CD4-positive, CD25-positive, alpha-beta regulatory T cell (primary cell): ENCODE results near the gene CDH11. TPM values are rescaled to one million over a fixed set of nuclear protein-coding genes. Genes with fewer than 3 reads are reported as not detected.

Source experiments
- ATAC-seq, 2 donors: fragments of 150-1000 bp; cut with Tn5 transposase; one replicate each; pipeline ENCODE4 v1.10.0; 2021; ENCODE audit warnings: low read depth in 2 of 2, moderate number of reproducible peaks in 2 of 2, moderate library complexity in 1 of 2
- DNase-seq, 3 donors: peaks; one replicate each; pipeline versions ENCODE4 v3.0.0 to v3.0.0-alpha.2; 2012 to 2022; ENCODE audit warnings: mixed read lengths in 1 of 3
- H3K27ac ChIP-seq: one replicate; pipeline ENCODE4 v1.7.0; 2013; ENCODE audit warnings: mild to moderate bottlenecking, low read length; ENCODE audit not compliant: insufficient read depth, poor library complexity, severe bottlenecking
- H3K27me3 ChIP-seq: one replicate; pipeline ENCODE4 v1.7.0; 2013; ENCODE audit warnings: low read length; ENCODE audit not compliant: control insufficient read depth, insufficient read depth
- H3K36me3 ChIP-seq: one replicate; pipeline ENCODE4 v1.7.0; 2013; ENCODE audit warnings: mild to moderate bottlenecking, low read length, moderate library complexity; ENCODE audit not compliant: control insufficient read depth, insufficient read depth
- H3K4me1 ChIP-seq: 2 replicates; pipeline ENCODE4 v1.7.0; 2013; ENCODE audit warnings: mild to moderate bottlenecking, low read length; ENCODE audit not compliant: insufficient read depth, control insufficient read depth, poor library complexity, severe bottlenecking
- H3K4me3 ChIP-seq: one replicate; pipeline ENCODE4 v1.7.0; 2013; ENCODE audit warnings: low read depth, mild to moderate bottlenecking, low read length, moderate library complexity
- H3K9me3 ChIP-seq, 2 experiments: 1 replicate in 1 of 2; 2 replicates in 1 of 2; pipeline ENCODE4 v1.7.0; 2013; ENCODE audit warnings: low read length in 2 of 2, mild to moderate bottlenecking in 1 of 2, moderate library complexity in 1 of 2; ENCODE audit not compliant: control insufficient read depth in 2 of 2
- H3K27ac Mint-ChIP-seq, 3 donors: one replicate each; pipeline ENCODE4 v1.8.0; 2020 to 2022; ENCODE audit warnings: mild to moderate bottlenecking in 3 of 3, mixed read lengths in 3 of 3, moderate library complexity in 2 of 3
- H3K27me3 Mint-ChIP-seq: one replicate; pipeline ENCODE4 v1.8.0; 2022; ENCODE audit warnings: mild to moderate bottlenecking, mixed read lengths
- H3K36me3 Mint-ChIP-seq: one replicate; pipeline ENCODE4 v1.8.0; 2020; ENCODE audit warnings: mixed read lengths
- H3K4me1 Mint-ChIP-seq, 4 donors: one replicate each; pipeline ENCODE4 v1.8.0; 2020 to 2022; ENCODE audit warnings: mixed read lengths in 4 of 4, mild to moderate bottlenecking in 1 of 4
- H3K4me3 Mint-ChIP-seq, 4 donors: one replicate each; pipeline ENCODE4 v1.8.0; 2020 to 2022; ENCODE audit warnings: mild to moderate bottlenecking in 4 of 4, mixed read lengths in 4 of 4, moderate library complexity in 3 of 4
- H3K9me3 Mint-ChIP-seq, 7 donors: one replicate each; pipeline ENCODE4 v1.8.0; 2020 to 2022; ENCODE audit warnings: mixed read lengths in 7 of 7, mild to moderate bottlenecking in 3 of 7, moderate library complexity in 2 of 7
- polyA plus RNA-seq, 4 donors: library from polyadenylated mRNA; unstranded; fragments of 300-500 nt; fragmentation: Illumina TruSeq; gene quantifications; one replicate each; pipeline ENCODE4 v1.2.3, GENCODE V29; 2021
- total RNA-seq: library from RNA; stranded (reverse); gene quantifications from one replicate; pipeline ENCODE4 v1.2.3, GENCODE V29; 2022

Gene CDH11
- total RNA-seq = not detected
- polyA plus RNA-seq = not detected

GRCh38 chr16:65121870-65122723, at the start of gene CDH11:
Gene CDH11, minus strand, starts transcription at chr16:65122063. Its CDS starts 117,194 bp downstream, at chr16:65004869.
- H3K9me3 Mint-ChIP-seq = peaks cover 0 to 5% (median 1%) of the 10 kb centered on the region in 7 donors
- H3K4me1 Mint-ChIP-seq = no peaks in the 10 kb centered on the region
- Histone ChIP-seq H3K4me3 (no peak within 1 kb of the TSS), H3K27me3 (no peaks in the 10 kb centered on the region), H3K36me3 (no peaks in the 10 kb centered on the region), H3K9me3 (no peaks in the 10 kb centered on the region), H3K27ac (no peak within 1 kb of the TSS), H3K4me1 (no peaks in the 10 kb centered on the region)
- peaks cover 4% of the 10 kb centered on the region for H3K36me3 Mint-ChIP-seq
- DNase-seq = no peak
- H3K4me3 Mint-ChIP-seq = no peak within 1 kb of the TSS
- H3K27ac Mint-ChIP-seq = peak within 1 kb of the TSS in 1 of 3 donors; percentile 38
- no peak for ATAC-seq
- peaks cover 25% of the 10 kb centered on the region for H3K27me3 Mint-ChIP-seq

GRCh38 chr16:65154321-65154720, 32.5 kb upstream of the CDH11 start:
- Mint-ChIP-seq H3K36me3 (no peaks in the 10 kb centered on the region), H3K27ac (peak overlapping the region in 1 of 3 donors; percentile 1), H3K4me1 (no peaks in the 10 kb centered on the region), H3K27me3 (no peaks in the 10 kb centered on the region), H3K4me3 (no peak overlapping the region), H3K9me3 (peaks cover 0 to 9% (median 2%) of the 10 kb centered on the region in 7 donors)
- ATAC-seq (no peak), DNase-seq (no peak)
- Histone ChIP-seq H3K27me3 (no peaks in the 10 kb centered on the region), H3K9me3 (no peaks in the 10 kb centered on the region), H3K4me3 (no peak overlapping the region), H3K36me3 (no peaks in the 10 kb centered on the region), H3K4me1 (no peaks in the 10 kb centered on the region), H3K27ac (no peak overlapping the region)

GRCh38 chr16:65153365-65154105, 31.7 kb upstream of the CDH11 start:
- Mint-ChIP-seq H3K9me3 (peaks cover 0 to 10% (median 2%) of the 10 kb centered on the region in 7 donors), H3K27me3 (no peaks in the 10 kb centered on the region), H3K27ac (no peak overlapping the region), H3K36me3 (no peaks in the 10 kb centered on the region), H3K4me1 (no peaks in the 10 kb centered on the region), H3K4me3 (no peak overlapping the region)
- Histone ChIP-seq H3K36me3 (no peaks in the 10 kb centered on the region), H3K4me3 (no peak overlapping the region), H3K27me3 (no peaks in the 10 kb centered on the region), H3K4me1 (no peaks in the 10 kb centered on the region), H3K27ac (no peak overlapping the region), H3K9me3 (no peaks in the 10 kb centered on the region)
- no peak for DNase-seq
- ATAC-seq = no peak

GRCh38 chr16:65148804-65149203, 26.9 kb upstream of the CDH11 start:
- Histone ChIP-seq H3K9me3 (no peaks in the 10 kb centered on the region), H3K4me1 (no peaks in the 10 kb centered on the region), H3K4me3 (no peak overlapping the region), H3K36me3 (no peaks in the 10 kb centered on the region), H3K27me3 (no peaks in the 10 kb centered on the region), H3K27ac (no peak overlapping the region)
- Mint-ChIP-seq H3K4me3 (no peak overlapping the region), H3K27me3 (no peaks in the 10 kb centered on the region), H3K4me1 (no peaks in the 10 kb centered on the region), H3K9me3 (peaks cover 0 to 9% (median 5%) of the 10 kb centered on the region in 7 donors), H3K36me3 (no peaks in the 10 kb centered on the region), H3K27ac (no peak overlapping the region)
- ATAC-seq = no peak
- DNase-seq = no peak

GRCh38 chr16:65142276-65142675, 20.4 kb upstream of the CDH11 start:
- no peak overlapping the region for H3K27ac ChIP-seq
- no peaks in the 10 kb centered on the region for H3K4me1 ChIP-seq
- no peak overlapping the region for H3K27ac Mint-ChIP-seq
- DNase-seq (no peak), ATAC-seq (no peak)
- H3K4me3 ChIP-seq = no peak overlapping the region
- H3K36me3 Mint-ChIP-seq = no peaks in the 10 kb centered on the region
- no peaks in the 10 kb centered on the region for H3K27me3 Mint-ChIP-seq
- H3K4me1 Mint-ChIP-seq = no peaks in the 10 kb centered on the region
- no peaks in the 10 kb centered on the region for H3K27me3 ChIP-seq
- no peaks in the 10 kb centered on the region for H3K9me3 ChIP-seq
- H3K4me3 Mint-ChIP-seq = no peak overlapping the region
- no peaks in the 10 kb centered on the region for H3K36me3 ChIP-seq
- H3K9me3 Mint-ChIP-seq = peaks cover 0 to 15% (median 2%) of the 10 kb centered on the region in 7 donors

- Histone ChIP-seq H3K27me3 (no peaks in the 10 kb centered on the region), H3K4me1 (no peaks in the 10 kb centered on the region), H3K9me3 (no peaks in the 10 kb centered on the region), H3K36me3 (no peaks in the 10 kb centered on the region), H3K27ac (no peak overlapping the region), H3K4me3 (no peak overlapping the region)
- Mint-ChIP-seq H3K36me3 (no peaks in the 10 kb centered on the region), H3K27ac (no peak overlapping the region), H3K4me1 (no peaks in the 10 kb centered on the region), H3K27me3 (no peaks in the 10 kb centered on the region), H3K4me3 (no peak overlapping the region), H3K9me3 (peaks cover 0 to 18% (median 3%) of the 10 kb centered on the region in 7 donors)
- ATAC-seq = no peak
- DNase-seq = no peak
Observed at GRCh38 chr16:65136681-65137080, 14.8 kb upstream of the CDH11 start.

GRCh38 chr16:65126845-65127624, 5.2 kb upstream of the CDH11 start:
- Histone ChIP-seq H3K4me1 (no peaks in the 10 kb centered on the region), H3K27ac (no peak overlapping the region), H3K4me3 (no peak overlapping the region), H3K9me3 (no peaks in the 10 kb centered on the region), H3K27me3 (no peaks in the 10 kb centered on the region), H3K36me3 (no peaks in the 10 kb centered on the region)
- H3K36me3 Mint-ChIP-seq = no peaks in the 10 kb centered on the region
- peaks cover 12% of the 10 kb centered on the region for H3K27me3 Mint-ChIP-seq
- ATAC-seq = no peak
- no peaks in the 10 kb centered on the region for H3K4me1 Mint-ChIP-seq
- no peak overlapping the region for H3K4me3 Mint-ChIP-seq
- peaks cover 0 to 9% (median 2%) of the 10 kb centered on the region in 7 donors for H3K9me3 Mint-ChIP-seq
- DNase-seq = peak in 1 of 3 donors; percentile 16
- no peak overlapping the region for H3K27ac Mint-ChIP-seq
